ENCODE measurements around the gene PWWP2B.

DNA sequence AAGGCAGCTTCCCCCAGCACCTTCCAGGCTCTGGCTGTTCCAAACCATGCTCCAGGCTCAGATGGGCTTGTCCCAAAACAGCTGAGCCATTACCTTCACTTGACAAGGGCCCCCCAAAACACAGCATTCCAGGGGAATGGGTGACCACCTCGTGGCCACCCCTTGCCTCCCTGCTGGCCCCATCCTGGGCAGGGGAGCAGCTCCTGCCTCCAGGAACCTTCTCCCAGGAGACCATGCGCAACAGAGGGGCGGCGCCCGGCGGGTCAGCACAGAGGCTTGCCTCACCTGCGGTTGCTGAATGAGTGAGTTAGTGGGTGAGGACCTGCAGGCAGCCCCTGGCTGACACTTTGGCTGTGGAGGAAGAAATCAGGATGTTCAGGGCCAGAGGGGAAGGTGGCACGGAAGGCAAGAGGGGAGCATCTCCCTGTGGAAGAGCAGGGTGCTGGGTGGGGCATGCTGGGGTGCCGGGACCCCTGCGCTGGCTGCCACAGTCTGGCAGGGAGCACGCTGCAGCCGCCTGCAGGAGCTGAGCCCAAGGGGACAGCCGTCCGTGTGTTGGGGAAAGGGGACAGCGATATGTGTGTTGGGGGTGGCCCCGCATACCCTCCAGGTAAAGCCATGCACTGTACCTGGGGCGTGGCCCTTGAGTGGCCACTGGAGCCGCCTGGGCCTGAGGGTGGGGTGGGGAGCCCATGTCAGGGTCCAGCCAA lies 54.7 kb downstream of the PWWP2B start:
- TF ChIP-seq, protein P1, sequence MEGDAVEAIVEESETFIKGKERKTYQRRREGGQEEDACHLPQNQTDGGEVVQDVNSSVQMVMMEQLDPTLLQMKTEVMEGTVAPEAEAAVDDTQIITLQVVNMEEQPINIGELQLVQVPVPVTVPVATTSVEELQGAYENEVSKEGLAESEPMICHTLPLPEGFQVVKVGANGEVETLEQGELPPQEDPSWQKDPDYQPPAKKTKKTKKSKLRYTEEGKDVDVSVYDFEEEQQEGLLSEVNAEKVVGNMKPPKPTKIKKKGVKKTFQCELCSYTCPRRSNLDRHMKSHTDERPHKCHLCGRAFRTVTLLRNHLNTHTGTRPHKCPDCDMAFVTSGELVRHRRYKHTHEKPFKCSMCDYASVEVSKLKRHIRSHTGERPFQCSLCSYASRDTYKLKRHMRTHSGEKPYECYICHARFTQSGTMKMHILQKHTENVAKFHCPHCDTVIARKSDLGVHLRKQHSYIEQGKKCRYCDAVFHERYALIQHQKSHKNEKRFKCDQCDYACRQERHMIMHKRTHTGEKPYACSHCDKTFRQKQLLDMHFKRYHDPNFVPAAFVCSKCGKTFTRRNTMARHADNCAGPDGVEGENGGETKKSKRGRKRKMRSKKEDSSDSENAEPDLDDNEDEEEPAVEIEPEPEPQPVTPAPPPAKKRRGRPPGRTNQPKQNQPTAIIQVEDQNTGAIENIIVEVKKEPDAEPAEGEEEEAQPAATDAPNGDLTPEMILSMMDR (conservative IDR thresholded peaks at IDR 0.05 in 1 of 2, IDR thresholded peaks at IDR 0.05 in 1 of 2; ENCODE audit: extremely low read depth in 1 of 2, insufficient read depth in 1 of 2, low read depth in 1 of 2, low read length in 2 of 2), result no peak
- TF ChIP-seq EZH2 (IDR thresholded peaks at IDR 0.05; ENCODE audit: borderline replicate concordance, low read length), result no peak

Measured in mammary epithelial cell (primary cell).